ENCODE results near the gene CCNA2.

DNA sequence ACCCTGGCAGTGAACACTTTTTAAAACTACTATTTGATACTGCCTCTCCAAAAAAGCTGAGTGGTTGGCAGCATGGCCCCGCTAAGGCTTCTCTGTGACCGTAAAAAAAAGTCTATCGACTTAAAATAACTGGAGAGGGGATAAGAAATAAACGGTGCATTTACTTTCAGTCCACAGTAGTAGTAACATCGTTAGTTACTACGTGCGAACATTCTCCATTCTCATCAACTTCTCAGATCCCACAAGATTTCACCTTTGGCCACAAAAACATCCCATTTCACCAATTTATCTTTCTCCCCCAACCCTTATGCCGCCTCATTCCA is 23.1 kb downstream of the CCNA2 start:
- TF ChIP-seq POLR2A (IDR thresholded peaks at IDR 0.05): no peak
- TF ChIP-seq, protein P1, sequence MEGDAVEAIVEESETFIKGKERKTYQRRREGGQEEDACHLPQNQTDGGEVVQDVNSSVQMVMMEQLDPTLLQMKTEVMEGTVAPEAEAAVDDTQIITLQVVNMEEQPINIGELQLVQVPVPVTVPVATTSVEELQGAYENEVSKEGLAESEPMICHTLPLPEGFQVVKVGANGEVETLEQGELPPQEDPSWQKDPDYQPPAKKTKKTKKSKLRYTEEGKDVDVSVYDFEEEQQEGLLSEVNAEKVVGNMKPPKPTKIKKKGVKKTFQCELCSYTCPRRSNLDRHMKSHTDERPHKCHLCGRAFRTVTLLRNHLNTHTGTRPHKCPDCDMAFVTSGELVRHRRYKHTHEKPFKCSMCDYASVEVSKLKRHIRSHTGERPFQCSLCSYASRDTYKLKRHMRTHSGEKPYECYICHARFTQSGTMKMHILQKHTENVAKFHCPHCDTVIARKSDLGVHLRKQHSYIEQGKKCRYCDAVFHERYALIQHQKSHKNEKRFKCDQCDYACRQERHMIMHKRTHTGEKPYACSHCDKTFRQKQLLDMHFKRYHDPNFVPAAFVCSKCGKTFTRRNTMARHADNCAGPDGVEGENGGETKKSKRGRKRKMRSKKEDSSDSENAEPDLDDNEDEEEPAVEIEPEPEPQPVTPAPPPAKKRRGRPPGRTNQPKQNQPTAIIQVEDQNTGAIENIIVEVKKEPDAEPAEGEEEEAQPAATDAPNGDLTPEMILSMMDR (IDR thresholded peaks at IDR 0.05): no peak
- TF ChIP-seq POLR2AphosphoS5 (IDR thresholded peaks at IDR 0.05): no peak
- TF ChIP-seq EP300 (IDR thresholded peaks at IDR 0.05): no peak
